ENCODE data around the gene CCDC159.
"Not testable (repeated sequence)": the region's sequence is repeated elsewhere in the genome, so short reads cannot be mapped to it uniquely, and the experiment has no call there.

The CCDC159 gene

GRCh38 chr19:11340099-11340467, 6.2 kb upstream of the CCDC159 start:
- H3K9ac ChIP-seq (ENCODE audit: low read length); H3K27ac ChIP-seq (ENCODE audit: low read depth, low read length); H2BK5ac ChIP-seq (ENCODE audit: low read length); H3K27me3 ChIP-seq (ENCODE audit: insufficient read depth, low read length, poor library complexity); H2BK120ac ChIP-seq (ENCODE audit: low read depth, low read length); H2BK15ac ChIP-seq (replicated peaks; ENCODE audit: low read depth); H2AK5ac ChIP-seq (ENCODE audit: low read length); H3K4me2 ChIP-seq (ENCODE audit: low read length); H4K8ac ChIP-seq (ENCODE audit: low read depth, low read length); H3K4me3 ChIP-seq (ENCODE audit: low read length); DNase-seq; H3K79me1 ChIP-seq (ENCODE audit: low read length); H3K4me1 ChIP-seq (ENCODE audit: control insufficient read depth, low read depth, low read length); H3K23ac ChIP-seq (ENCODE audit: low read length); H3K36me3 ChIP-seq (ENCODE audit: control insufficient read depth, insufficient read depth, low read length); H3K18ac ChIP-seq (ENCODE audit: low read length); H3K79me2 ChIP-seq (ENCODE audit: control insufficient read depth, insufficient read depth, low read length); H4K5ac ChIP-seq (ENCODE audit: low read length); H3K4ac ChIP-seq (ENCODE audit: low read depth, low read length): not testable (repeated sequence)
- no CpG with 5 or more reads among the region's 8 CpGs for WGBS (ENCODE audit: extremely low coverage, insufficient coverage, low lambda C conversion rate)
- H3K56ac ChIP-seq (ENCODE audit: low read length) = peak overlapping the region; percentile 70

GRCh38 chr19:11342429-11342828, 3.9 kb upstream of the CCDC159 start:
- Histone ChIP-seq H3K56ac (ENCODE audit: low read length) (no peak overlapping the region), H4K5ac (ENCODE audit: low read length) (no peak overlapping the region), H4K8ac (ENCODE audit: low read depth, low read length) (no peak overlapping the region), H3K27me3 (ENCODE audit: insufficient read depth, low read length, poor library complexity) (no peaks in the 10 kb centered on the region), H3K4ac (ENCODE audit: low read depth, low read length) (no peak overlapping the region), H2BK15ac (replicated peaks; ENCODE audit: low read depth) (no peak overlapping the region), H3K79me2 (ENCODE audit: control insufficient read depth, insufficient read depth, low read length) (no peaks in the 10 kb centered on the region), H3K36me3 (ENCODE audit: control insufficient read depth, insufficient read depth, low read length) (no peaks in the 10 kb centered on the region), H2AK5ac (ENCODE audit: low read length) (no peak overlapping the region), H2BK5ac (ENCODE audit: low read length) (no peak overlapping the region), H3K27ac (ENCODE audit: low read depth, low read length) (no peak overlapping the region), H2BK120ac (ENCODE audit: low read depth, low read length) (no peak overlapping the region), H3K4me1 (ENCODE audit: control insufficient read depth, low read depth, low read length) (peaks cover 8% of the 10 kb centered on the region), H3K4me3 (ENCODE audit: low read length) (no peak overlapping the region), H3K4me2 (ENCODE audit: low read length) (no peak overlapping the region), H3K18ac (ENCODE audit: low read length) (no peak overlapping the region), H3K9ac (ENCODE audit: low read length) (no peak overlapping the region), H3K23ac (ENCODE audit: low read length) (no peak overlapping the region), H3K79me1 (ENCODE audit: low read length) (peaks cover 2% of the 10 kb centered on the region)
- no CpG with 5 or more reads among the region's 3 CpGs for WGBS (ENCODE audit: extremely low coverage, insufficient coverage, low lambda C conversion rate)
- no peak for DNase-seq

- peak overlapping the region; percentile 91 for H3K56ac ChIP-seq (ENCODE audit: low read length)
- no peak overlapping the region for H2BK5ac ChIP-seq (ENCODE audit: low read length)
- WGBS (ENCODE audit: extremely low coverage, insufficient coverage, low lambda C conversion rate) = no CpG with 5 or more reads among the region's 15 CpGs
- H3K4me1 ChIP-seq (ENCODE audit: control insufficient read depth, low read depth, low read length) = peaks cover 6% of the 10 kb centered on the region
- no peak overlapping the region for H3K4me3 ChIP-seq (ENCODE audit: low read length)
- H2BK120ac ChIP-seq (ENCODE audit: low read depth, low read length) = no peak overlapping the region
- no peaks in the 10 kb centered on the region for H3K79me2 ChIP-seq (ENCODE audit: control insufficient read depth, insufficient read depth, low read length)
- H2AK5ac ChIP-seq (ENCODE audit: low read length) = no peak overlapping the region
- H3K79me1 ChIP-seq (ENCODE audit: low read length) = peaks cover 2% of the 10 kb centered on the region
- H3K9ac ChIP-seq (ENCODE audit: low read length) = peak overlapping the region; percentile 85
- no peak overlapping the region for H3K18ac ChIP-seq (ENCODE audit: low read length)
- H3K27ac ChIP-seq (ENCODE audit: low read depth, low read length) = no peak overlapping the region
- no peak overlapping the region for H3K4ac ChIP-seq (ENCODE audit: low read depth, low read length)
- no peaks in the 10 kb centered on the region for H3K36me3 ChIP-seq (ENCODE audit: control insufficient read depth, insufficient read depth, low read length)
- peak overlapping the region; percentile 74 for H3K4me2 ChIP-seq (ENCODE audit: low read length)
- H4K8ac ChIP-seq (ENCODE audit: low read depth, low read length) = no peak overlapping the region
- H3K27me3 ChIP-seq (ENCODE audit: insufficient read depth, low read length, poor library complexity) = no peaks in the 10 kb centered on the region
- DNase-seq = no peak
- H3K23ac ChIP-seq (ENCODE audit: low read length) = no peak overlapping the region
- no peak overlapping the region for H4K5ac ChIP-seq (ENCODE audit: low read length)
- H2BK15ac ChIP-seq (replicated peaks; ENCODE audit: low read depth) = no peak overlapping the region
Observed at GRCh38 chr19:11345122-11345803, 1.1 kb upstream of the CCDC159 start.

GRCh38 chr19:11347546-11348039, 1.3 kb downstream of the CCDC159 start:
- H3K56ac ChIP-seq (ENCODE audit: low read length) = no peak overlapping the region
- no peak for DNase-seq
- H2AK5ac ChIP-seq (ENCODE audit: low read length) = no peak overlapping the region
- H2BK120ac ChIP-seq (ENCODE audit: low read depth, low read length) = no peak overlapping the region
- H3K23ac ChIP-seq (ENCODE audit: low read length) = no peak overlapping the region
- no peak overlapping the region for H3K9ac ChIP-seq (ENCODE audit: low read length)
- no peak overlapping the region for H3K4me2 ChIP-seq (ENCODE audit: low read length)
- H3K36me3 ChIP-seq (ENCODE audit: control insufficient read depth, insufficient read depth, low read length) = no peaks in the 10 kb centered on the region
- H3K4ac ChIP-seq (ENCODE audit: low read depth, low read length) = no peak overlapping the region
- H4K5ac ChIP-seq (ENCODE audit: low read length) = no peak overlapping the region
- H3K79me2 ChIP-seq (ENCODE audit: control insufficient read depth, insufficient read depth, low read length) = no peaks in the 10 kb centered on the region
- peaks cover 2% of the 10 kb centered on the region for H3K79me1 ChIP-seq (ENCODE audit: low read length)
- peaks cover 6% of the 10 kb centered on the region for H3K4me1 ChIP-seq (ENCODE audit: control insufficient read depth, low read depth, low read length)
- no CpG with 5 or more reads among the region's 7 CpGs for WGBS (ENCODE audit: extremely low coverage, insufficient coverage, low lambda C conversion rate)
- no peak overlapping the region for H3K27ac ChIP-seq (ENCODE audit: low read depth, low read length)
- no peak overlapping the region for H2BK5ac ChIP-seq (ENCODE audit: low read length)
- H3K27me3 ChIP-seq (ENCODE audit: insufficient read depth, low read length, poor library complexity) = no peaks in the 10 kb centered on the region
- H2BK15ac ChIP-seq (replicated peaks; ENCODE audit: low read depth) = no peak overlapping the region
- no peak overlapping the region for H4K8ac ChIP-seq (ENCODE audit: low read depth, low read length)
- H3K18ac ChIP-seq (ENCODE audit: low read length) = no peak overlapping the region
- no peak overlapping the region for H3K4me3 ChIP-seq (ENCODE audit: low read length)

- H3K79me2 ChIP-seq (ENCODE audit: control insufficient read depth, insufficient read depth, low read length) = no peaks in the 10 kb centered on the region
- H3K27me3 ChIP-seq (ENCODE audit: insufficient read depth, low read length, poor library complexity) = no peaks in the 10 kb centered on the region
- H2BK15ac ChIP-seq (replicated peaks; ENCODE audit: low read depth) = no peak overlapping the region
- DNase-seq = no peak
- H3K4ac ChIP-seq (ENCODE audit: low read depth, low read length) = no peak overlapping the region
- WGBS (ENCODE audit: extremely low coverage, insufficient coverage, low lambda C conversion rate) = no CpG with 5 or more reads among the region's 4 CpGs
- no peak overlapping the region for H2AK5ac ChIP-seq (ENCODE audit: low read length)
- peaks cover 6% of the 10 kb centered on the region for H3K4me1 ChIP-seq (ENCODE audit: control insufficient read depth, low read depth, low read length)
- H3K36me3 ChIP-seq (ENCODE audit: control insufficient read depth, insufficient read depth, low read length) = no peaks in the 10 kb centered on the region
- H2BK5ac ChIP-seq (ENCODE audit: low read length) = no peak overlapping the region
- H4K8ac ChIP-seq (ENCODE audit: low read depth, low read length) = no peak overlapping the region
- H3K4me3 ChIP-seq (ENCODE audit: low read length) = no peak overlapping the region
- no peak overlapping the region for H4K5ac ChIP-seq (ENCODE audit: low read length)
- no peak overlapping the region for H3K4me2 ChIP-seq (ENCODE audit: low read length)
- H3K9ac ChIP-seq (ENCODE audit: low read length) = no peak overlapping the region
- peaks cover 2% of the 10 kb centered on the region for H3K79me1 ChIP-seq (ENCODE audit: low read length)
- no peak overlapping the region for H3K18ac ChIP-seq (ENCODE audit: low read length)
- no peak overlapping the region for H3K23ac ChIP-seq (ENCODE audit: low read length)
- H3K56ac ChIP-seq (ENCODE audit: low read length) = no peak overlapping the region
- H2BK120ac ChIP-seq (ENCODE audit: low read depth, low read length) = no peak overlapping the region
- no peak overlapping the region for H3K27ac ChIP-seq (ENCODE audit: low read depth, low read length)
Observed at GRCh38 chr19:11349171-11349570, 2.9 kb downstream of the CCDC159 start.

- H3K9ac ChIP-seq (ENCODE audit: low read length); H3K4ac ChIP-seq (ENCODE audit: low read depth, low read length); H3K79me2 ChIP-seq (ENCODE audit: control insufficient read depth, insufficient read depth, low read length); H3K56ac ChIP-seq (ENCODE audit: low read length); H3K18ac ChIP-seq (ENCODE audit: low read length); H3K27me3 ChIP-seq (ENCODE audit: insufficient read depth, low read length, poor library complexity); H3K4me2 ChIP-seq (ENCODE audit: low read length); H4K5ac ChIP-seq (ENCODE audit: low read length); H3K4me1 ChIP-seq (ENCODE audit: control insufficient read depth, low read depth, low read length); H2BK5ac ChIP-seq (ENCODE audit: low read length); H3K27ac ChIP-seq (ENCODE audit: low read depth, low read length); H3K36me3 ChIP-seq (ENCODE audit: control insufficient read depth, insufficient read depth, low read length); DNase-seq; H3K4me3 ChIP-seq (ENCODE audit: low read length); H2AK5ac ChIP-seq (ENCODE audit: low read length); H3K23ac ChIP-seq (ENCODE audit: low read length); H4K8ac ChIP-seq (ENCODE audit: low read depth, low read length); H3K79me1 ChIP-seq (ENCODE audit: low read length); H2BK15ac ChIP-seq (replicated peaks; ENCODE audit: low read depth); H2BK120ac ChIP-seq (ENCODE audit: low read depth, low read length): not testable (repeated sequence)
- WGBS (ENCODE audit: extremely low coverage, insufficient coverage, low lambda C conversion rate) = no CpG with 5 or more reads among the region's 4 CpGs
Observed at GRCh38 chr19:11354102-11354501, 7.8 kb downstream of the CCDC159 start.

Measured in mesendoderm (in vitro differentiated cells).